ENCODE measurements around the gene LRRC25. TPM values are rescaled to one million over a fixed set of nuclear protein-coding genes. Genes with fewer than 3 reads are reported as not detected.

LRRC25 gene
- total and polyA plus RNA-seq, 10 of the 15 experiments (the other 5 are each of a cell fraction or from before 2014, with no cell fraction given) = 0.38 to 2.9 (median 1.2) TPM

DNA sequence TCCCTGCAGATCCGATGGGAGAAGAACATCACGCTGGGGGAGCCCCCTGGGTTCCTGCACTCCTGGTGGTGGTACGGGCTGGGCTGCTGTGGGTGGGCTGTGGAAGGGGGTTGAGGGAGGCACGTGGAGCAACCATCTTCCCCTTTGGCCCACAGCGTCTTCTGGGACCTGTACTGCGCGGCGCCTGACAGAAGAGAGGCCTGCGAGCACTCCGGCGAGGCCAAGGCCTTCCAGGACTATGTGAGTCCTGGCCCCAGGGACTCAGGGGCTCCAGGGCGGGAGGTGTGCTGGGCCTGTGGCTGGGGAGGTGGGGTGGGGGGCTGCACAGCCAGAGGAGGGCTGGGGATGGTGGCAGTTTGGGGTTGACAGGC, 30.3 kb upstream of the LRRC25 start:
- WGBS (ENCODE audit: insufficient coverage, insufficient replicate concordance, low lambda C conversion rate, missing lambda C conversion rate) = 93% methylated on average over 11 of the region's 12 CpGs
- Histone ChIP-seq H3K9me3 (replicated peaks; ENCODE audit: control insufficient read depth, insufficient read depth, low read length) (no peaks in the 10 kb centered on the region), H3K27me3 (replicated peaks in 1 of 2; ENCODE audit: control insufficient read depth in 2 of 2, insufficient read depth in 2 of 2, low read length in 1 of 2) (no peaks in the 10 kb centered on the region), H3K36me3 (ENCODE audit: control insufficient read depth in 2 of 2, insufficient read depth in 2 of 2, low read length in 1 of 2) (peaks cover 0 to 5% of the 10 kb centered on the region in 2 experiments; a peak in 3 of 4 replicates), H3K9ac (ENCODE audit: control insufficient read depth, insufficient read depth, low read length) (no peak overlapping the region), H3K79me2 (ENCODE audit: control insufficient read depth, insufficient read depth, low read length) (peaks cover 27% of the 10 kb centered on the region), H3K27ac (ENCODE audit: control insufficient read depth, insufficient read depth) (no peak overlapping the region), H3K4me1 (ENCODE audit: control insufficient read depth, insufficient read depth, low read length) (peaks cover 32% of the 10 kb centered on the region), H2AFZ (ENCODE audit: control insufficient read depth, low read depth, low read length) (no peak overlapping the region), H4K20me1 (ENCODE audit: control insufficient read depth, insufficient read depth) (no peaks in the 10 kb centered on the region; the same call in 1 of the 2 replicates), H3K4me3 (no peak overlapping the region), H3K4me2 (ENCODE audit: control insufficient read depth, insufficient read depth) (no peak overlapping the region)
- POLR2A ChIA-PET = interaction anchor here (1.6 kb wide), 1 partner anchor 9 kb away, joined by 6 read pairs; the partner anchor contains the start of gene SSBP4
- in situ Hi-C loops (cut with MboI) = no loop called here
- no peak for TF ChIP-seq IRF5 (IDR thresholded peaks at IDR 0.05; ENCODE audit: borderline replicate concordance)
- no peak for TF ChIP-seq FOS (IDR thresholded peaks at IDR 0.05; ENCODE audit: borderline replicate concordance, extremely low read depth, insufficient read length)
- TF ChIP-seq ATF7 (IDR thresholded peaks at IDR 0.05; ENCODE audit: low read depth) = no peak
- TF ChIP-seq GATAD2B (conservative IDR thresholded peaks at IDR 0.05; ENCODE audit: low read depth) = no peak
- no peak for TF ChIP-seq E2F8 (IDR thresholded peaks at IDR 0.05; ENCODE audit: low read depth, partially characterized antibody)
- TF ChIP-seq, protein P1, sequence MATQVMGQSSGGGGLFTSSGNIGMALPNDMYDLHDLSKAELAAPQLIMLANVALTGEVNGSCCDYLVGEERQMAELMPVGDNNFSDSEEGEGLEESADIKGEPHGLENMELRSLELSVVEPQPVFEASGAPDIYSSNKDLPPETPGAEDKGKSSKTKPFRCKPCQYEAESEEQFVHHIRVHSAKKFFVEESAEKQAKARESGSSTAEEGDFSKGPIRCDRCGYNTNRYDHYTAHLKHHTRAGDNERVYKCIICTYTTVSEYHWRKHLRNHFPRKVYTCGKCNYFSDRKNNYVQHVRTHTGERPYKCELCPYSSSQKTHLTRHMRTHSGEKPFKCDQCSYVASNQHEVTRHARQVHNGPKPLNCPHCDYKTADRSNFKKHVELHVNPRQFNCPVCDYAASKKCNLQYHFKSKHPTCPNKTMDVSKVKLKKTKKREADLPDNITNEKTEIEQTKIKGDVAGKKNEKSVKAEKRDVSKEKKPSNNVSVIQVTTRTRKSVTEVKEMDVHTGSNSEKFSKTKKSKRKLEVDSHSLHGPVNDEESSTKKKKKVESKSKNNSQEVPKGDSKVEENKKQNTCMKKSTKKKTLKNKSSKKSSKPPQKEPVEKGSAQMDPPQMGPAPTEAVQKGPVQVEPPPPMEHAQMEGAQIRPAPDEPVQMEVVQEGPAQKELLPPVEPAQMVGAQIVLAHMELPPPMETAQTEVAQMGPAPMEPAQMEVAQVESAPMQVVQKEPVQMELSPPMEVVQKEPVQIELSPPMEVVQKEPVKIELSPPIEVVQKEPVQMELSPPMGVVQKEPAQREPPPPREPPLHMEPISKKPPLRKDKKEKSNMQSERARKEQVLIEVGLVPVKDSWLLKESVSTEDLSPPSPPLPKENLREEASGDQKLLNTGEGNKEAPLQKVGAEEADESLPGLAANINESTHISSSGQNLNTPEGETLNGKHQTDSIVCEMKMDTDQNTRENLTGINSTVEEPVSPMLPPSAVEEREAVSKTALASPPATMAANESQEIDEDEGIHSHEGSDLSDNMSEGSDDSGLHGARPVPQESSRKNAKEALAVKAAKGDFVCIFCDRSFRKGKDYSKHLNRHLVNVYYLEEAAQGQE (IDR thresholded peaks at IDR 0.05; ENCODE audit: low read depth, low read length) = no peak
- no peak for TF ChIP-seq PAX8 (IDR thresholded peaks at IDR 0.05)
- no peak for TF ChIP-seq TBL1XR1 (IDR thresholded peaks at IDR 0.05; ENCODE audit: low read depth, low read length)
- RAD21 ChIA-PET (ENCODE audit: unreplicated experiment) = interaction anchor here (1.8 kb wide), 1 partner anchor 13 kb away, joined by 6 read pairs; no protein-coding TSS in a partner anchor
- SMC1A ChIA-PET (ENCODE audit: uncharacterized antibody, unreplicated experiment) = no interaction called here
- CTCF ChIA-PET = no interaction called here
- FAIRE-seq (no peak), ATAC-seq (no peak), DNase-seq (ENCODE audit: low read depth, low spot score) (no peak)
- BruUV-seq (replicated peaks) = no TSS peak
- intact Hi-C loops (cut with micrococcal nuclease; ENCODE audit: unreplicated experiment) = no loop called here
